Measurements from ENCODE around the gene PLCH1.

DNA sequence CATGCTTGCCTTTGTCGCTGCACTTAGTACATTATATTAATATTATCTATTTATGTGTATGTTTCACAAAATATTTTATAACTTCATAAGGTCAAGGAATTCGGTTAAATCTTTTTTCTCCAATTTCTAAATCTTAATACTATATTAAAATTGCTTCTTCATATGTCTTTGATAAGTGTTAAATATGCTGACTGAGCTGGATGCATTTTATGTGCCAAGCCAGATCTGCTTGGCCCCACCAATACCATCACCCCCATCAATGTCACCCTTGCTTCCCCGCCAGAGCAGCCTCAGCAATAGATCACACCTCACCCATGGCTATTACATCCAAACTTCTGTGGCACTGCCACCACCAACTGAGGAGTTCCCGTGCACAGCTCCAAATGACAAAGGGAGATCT, 287.3 kb downstream of the PLCH1 start:
- TF ChIP-seq ZNF121 (CRISPR knock-in tag; IDR thresholded peaks at IDR 0.05): no peak
- TF ChIP-seq TEAD1 (CRISPR knock-in tag; IDR thresholded peaks at IDR 0.05): no peak
- TF ChIP-seq, protein P1, sequence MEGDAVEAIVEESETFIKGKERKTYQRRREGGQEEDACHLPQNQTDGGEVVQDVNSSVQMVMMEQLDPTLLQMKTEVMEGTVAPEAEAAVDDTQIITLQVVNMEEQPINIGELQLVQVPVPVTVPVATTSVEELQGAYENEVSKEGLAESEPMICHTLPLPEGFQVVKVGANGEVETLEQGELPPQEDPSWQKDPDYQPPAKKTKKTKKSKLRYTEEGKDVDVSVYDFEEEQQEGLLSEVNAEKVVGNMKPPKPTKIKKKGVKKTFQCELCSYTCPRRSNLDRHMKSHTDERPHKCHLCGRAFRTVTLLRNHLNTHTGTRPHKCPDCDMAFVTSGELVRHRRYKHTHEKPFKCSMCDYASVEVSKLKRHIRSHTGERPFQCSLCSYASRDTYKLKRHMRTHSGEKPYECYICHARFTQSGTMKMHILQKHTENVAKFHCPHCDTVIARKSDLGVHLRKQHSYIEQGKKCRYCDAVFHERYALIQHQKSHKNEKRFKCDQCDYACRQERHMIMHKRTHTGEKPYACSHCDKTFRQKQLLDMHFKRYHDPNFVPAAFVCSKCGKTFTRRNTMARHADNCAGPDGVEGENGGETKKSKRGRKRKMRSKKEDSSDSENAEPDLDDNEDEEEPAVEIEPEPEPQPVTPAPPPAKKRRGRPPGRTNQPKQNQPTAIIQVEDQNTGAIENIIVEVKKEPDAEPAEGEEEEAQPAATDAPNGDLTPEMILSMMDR (IDR thresholded peaks at IDR 0.05): no peak
- TF ChIP-seq, protein P2, sequence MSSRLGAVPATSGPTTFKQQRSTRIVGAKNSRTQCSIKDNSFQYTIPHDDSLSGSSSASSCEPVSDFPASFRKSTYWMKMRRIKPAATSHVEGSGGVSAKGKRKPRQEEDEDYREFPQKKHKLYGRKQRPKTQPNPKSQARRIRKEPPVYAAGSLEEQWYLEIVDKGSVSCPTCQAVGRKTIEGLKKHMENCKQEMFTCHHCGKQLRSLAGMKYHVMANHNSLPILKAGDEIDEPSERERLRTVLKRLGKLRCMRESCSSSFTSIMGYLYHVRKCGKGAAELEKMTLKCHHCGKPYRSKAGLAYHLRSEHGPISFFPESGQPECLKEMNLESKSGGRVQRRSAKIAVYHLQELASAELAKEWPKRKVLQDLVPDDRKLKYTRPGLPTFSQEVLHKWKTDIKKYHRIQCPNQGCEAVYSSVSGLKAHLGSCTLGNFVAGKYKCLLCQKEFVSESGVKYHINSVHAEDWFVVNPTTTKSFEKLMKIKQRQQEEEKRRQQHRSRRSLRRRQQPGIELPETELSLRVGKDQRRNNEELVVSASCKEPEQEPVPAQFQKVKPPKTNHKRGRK (CRISPR knock-in tag; IDR thresholded peaks at IDR 0.05; ENCODE audit: borderline replicate concordance): no peak
- TF ChIP-seq AFF4 (CRISPR knock-in tag; IDR thresholded peaks at IDR 0.05; ENCODE audit: borderline replicate concordance): no peak
- no peak for TF ChIP-seq MAX (CRISPR knock-in tag; IDR thresholded peaks at IDR 0.05)
- TF ChIP-seq ATF1 (CRISPR knock-in tag; IDR thresholded peaks at IDR 0.05): no peak
- no peak for TF ChIP-seq KAT7 (CRISPR knock-in tag; IDR thresholded peaks at IDR 0.05; ENCODE audit: borderline replicate concordance)
- TF ChIP-seq, protein P3, sequence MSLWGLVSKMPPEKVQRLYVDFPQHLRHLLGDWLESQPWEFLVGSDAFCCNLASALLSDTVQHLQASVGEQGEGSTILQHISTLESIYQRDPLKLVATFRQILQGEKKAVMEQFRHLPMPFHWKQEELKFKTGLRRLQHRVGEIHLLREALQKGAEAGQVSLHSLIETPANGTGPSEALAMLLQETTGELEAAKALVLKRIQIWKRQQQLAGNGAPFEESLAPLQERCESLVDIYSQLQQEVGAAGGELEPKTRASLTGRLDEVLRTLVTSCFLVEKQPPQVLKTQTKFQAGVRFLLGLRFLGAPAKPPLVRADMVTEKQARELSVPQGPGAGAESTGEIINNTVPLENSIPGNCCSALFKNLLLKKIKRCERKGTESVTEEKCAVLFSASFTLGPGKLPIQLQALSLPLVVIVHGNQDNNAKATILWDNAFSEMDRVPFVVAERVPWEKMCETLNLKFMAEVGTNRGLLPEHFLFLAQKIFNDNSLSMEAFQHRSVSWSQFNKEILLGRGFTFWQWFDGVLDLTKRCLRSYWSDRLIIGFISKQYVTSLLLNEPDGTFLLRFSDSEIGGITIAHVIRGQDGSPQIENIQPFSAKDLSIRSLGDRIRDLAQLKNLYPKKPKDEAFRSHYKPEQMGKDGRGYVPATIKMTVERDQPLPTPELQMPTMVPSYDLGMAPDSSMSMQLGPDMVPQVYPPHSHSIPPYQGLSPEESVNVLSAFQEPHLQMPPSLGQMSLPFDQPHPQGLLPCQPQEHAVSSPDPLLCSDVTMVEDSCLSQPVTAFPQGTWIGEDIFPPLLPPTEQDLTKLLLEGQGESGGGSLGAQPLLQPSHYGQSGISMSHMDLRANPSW (CRISPR knock-in tag; conservative IDR thresholded peaks at IDR 0.05; ENCODE audit: low read depth): no peak
- TF ChIP-seq TEAD4 (CRISPR knock-in tag; IDR thresholded peaks at IDR 0.05): no peak
- TF ChIP-seq ZNF416 (CRISPR knock-in tag; IDR thresholded peaks at IDR 0.05): no peak
- no peak for TF ChIP-seq ATF2 (CRISPR knock-in tag; IDR thresholded peaks at IDR 0.05; ENCODE audit: borderline replicate concordance, low read depth)
